HTERT RPE-1 (cell line): ENCODE data around the gene LCE1F.

ENCODE experiments used
- in situ Hi-C: fragments of 300-500 bp; cut with MboI; formaldehyde crosslinking; loops from 4 replicates; pipeline ENCODE4 v1.14.3; 2020; ENCODE audit warnings: low sequenced_read_pairs

The LCE1F gene

GRCh38 chr1:152774875-152775274 is at the start of gene LCE1F:
Gene LCE1F, plus strand, starts transcription at chr1:152775140. Its CDS starts 1,232 bp downstream, at chr1:152776372.
- in situ Hi-C loops, result no loop called here

GRCh38 chr1:152725261-152725660 is 49.7 kb upstream of the LCE1F start:
- in situ Hi-C loops, result no loop called here

GRCh38 chr1:152728986-152729385 is 46.0 kb upstream of the LCE1F start:
- in situ Hi-C loops, result no loop called here

GRCh38 chr1:152735648-152736047 is 39.3 kb upstream of the LCE1F start:
- in situ Hi-C loops, result no loop called here

GRCh38 chr1:152737997-152738396 is 36.9 kb upstream of the LCE1F start:
- in situ Hi-C loops, result no loop called here

GRCh38 chr1:152739841-152740240 is 35.1 kb upstream of the LCE1F start:
- in situ Hi-C loops, result no loop called here

- in situ Hi-C loops, result no loop called here
Measured at GRCh38 chr1:152741656-152742055, 33.3 kb upstream of the LCE1F start.

GRCh38 chr1:152743371-152744145 is 31.4 kb upstream of the LCE1F start:
- in situ Hi-C loops, result no loop called here

GRCh38 chr1:152745289-152745704 is 29.6 kb upstream of the LCE1F start:
- in situ Hi-C loops, result no loop called here

- in situ Hi-C loops, result no loop called here
Measured at GRCh38 chr1:152745765-152746444, 29.0 kb upstream of the LCE1F start.

- in situ Hi-C loops, result no loop called here
Measured at GRCh38 chr1:152747831-152748230, 27.1 kb upstream of the LCE1F start.

GRCh38 chr1:152752225-152752624 is 22.7 kb upstream of the LCE1F start:
- in situ Hi-C loops, result no loop called here

- in situ Hi-C loops, result no loop called here
Measured at GRCh38 chr1:152753586-152753985, 21.4 kb upstream of the LCE1F start.

- in situ Hi-C loops, result no loop called here
Measured at GRCh38 chr1:152756872-152757271, 18.1 kb upstream of the LCE1F start.

GRCh38 chr1:152757747-152758146 is 17.2 kb upstream of the LCE1F start, which contains the start of gene KPRP:
Gene KPRP, plus strand, starts transcription at chr1:152758025. Its CDS starts 1,564 bp downstream, at chr1:152759589.
- in situ Hi-C loops, result no loop called here

- in situ Hi-C loops, result no loop called here
Measured at GRCh38 chr1:152758636-152759035, 16.3 kb upstream of the LCE1F start.

- in situ Hi-C loops, result no loop called here
Measured at GRCh38 chr1:152759453-152760173, 15.3 kb upstream of the LCE1F start.

GRCh38 chr1:152760551-152761190 is 14.3 kb upstream of the LCE1F start:
- in situ Hi-C loops, result no loop called here

- in situ Hi-C loops, result no loop called here
Measured at GRCh38 chr1:152761609-152762213, 13.2 kb upstream of the LCE1F start.

- in situ Hi-C loops, result no loop called here
Measured at GRCh38 chr1:152768847-152769533, 6.0 kb upstream of the LCE1F start.
